IPS DF 6.9 (cell line): Measurements from ENCODE around the gene GTF2H2.
"Not testable (repeated sequence)": the region's sequence is repeated elsewhere in the genome, so short reads cannot be mapped to it uniquely, and the experiment has no call there.

Experiments
- DNase-seq: peaks from one replicate; pipeline ENCODE4 v3.0.0-alpha.2; 2013; ENCODE audit warnings: low read depth, low spot score
- H3K27ac ChIP-seq: one replicate; pipeline ENCODE4 v1.5.1; 2013; ENCODE audit warnings: low read length, control low read depth
- H3K27me3 ChIP-seq: 2 replicates; pipeline ENCODE4 v1.6.1; 2013; ENCODE audit warnings: mild to moderate bottlenecking, low read length; ENCODE audit not compliant: control insufficient read depth, insufficient read depth
- H3K36me3 ChIP-seq: 2 replicates; pipeline ENCODE4 v1.6.1; 2013; ENCODE audit warnings: low read length; ENCODE audit not compliant: control insufficient read depth, insufficient read depth
- H3K4me1 ChIP-seq: 2 replicates; pipeline ENCODE4 v1.6.1; 2013; ENCODE audit warnings: low read length; ENCODE audit not compliant: control insufficient read depth, insufficient read depth
- H3K4me3 ChIP-seq: 2 replicates; pipeline ENCODE4 v1.5.1; 2013; ENCODE audit warnings: mild to moderate bottlenecking, low read length
- H3K9me3 ChIP-seq: 2 replicates; pipeline ENCODE4 v1.6.1; 2013; ENCODE audit warnings: low read length, inconsistent platforms; ENCODE audit not compliant: control insufficient read depth, insufficient read depth
- WGBS: extraction: QIAGEN DNeasy Blood & Tissue Kit; methylation state at CpG from one replicate; pipeline ENCODE4 v1.1.7; 2013; ENCODE audit warnings: mixed read lengths, missing lambda C conversion rate; ENCODE audit not compliant: insufficient read length, insufficient coverage; 5-methylcytosine and 5-hydroxymethylcytosine counted together

GTF2H2 gene

DNA sequence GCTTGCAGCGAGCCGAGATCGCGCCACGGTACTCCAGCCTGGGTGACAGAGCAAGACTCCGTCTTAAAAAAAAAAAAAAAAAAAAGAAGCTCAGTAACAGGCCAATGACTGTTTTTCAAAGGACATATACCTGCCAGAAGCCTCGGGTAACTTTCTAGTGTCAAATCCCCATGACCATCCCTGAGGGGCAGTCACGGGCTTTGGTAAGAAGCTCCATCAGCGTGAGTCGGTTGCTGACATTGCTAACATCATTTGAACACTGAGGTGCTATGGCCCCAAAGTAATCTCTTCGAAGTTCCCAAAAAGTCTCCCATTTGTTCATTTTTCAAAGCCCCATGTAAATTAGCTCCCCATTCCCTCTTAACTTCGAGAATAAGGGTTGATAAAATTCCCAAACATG is 53.9 kb downstream of the GTF2H2 start:
- no peak overlapping the region for H3K4me3 ChIP-seq
- H3K4me1 ChIP-seq = no peaks in the 10 kb centered on the region
- WGBS = no CpG with 5 or more reads among the region's 12 CpGs
- peak; percentile 9 for DNase-seq
- no peaks in the 10 kb centered on the region for H3K9me3 ChIP-seq
- no peak overlapping the region for H3K27ac ChIP-seq
- no peaks in the 10 kb centered on the region for H3K27me3 ChIP-seq
- H3K36me3 ChIP-seq = no peaks in the 10 kb centered on the region

DNA sequence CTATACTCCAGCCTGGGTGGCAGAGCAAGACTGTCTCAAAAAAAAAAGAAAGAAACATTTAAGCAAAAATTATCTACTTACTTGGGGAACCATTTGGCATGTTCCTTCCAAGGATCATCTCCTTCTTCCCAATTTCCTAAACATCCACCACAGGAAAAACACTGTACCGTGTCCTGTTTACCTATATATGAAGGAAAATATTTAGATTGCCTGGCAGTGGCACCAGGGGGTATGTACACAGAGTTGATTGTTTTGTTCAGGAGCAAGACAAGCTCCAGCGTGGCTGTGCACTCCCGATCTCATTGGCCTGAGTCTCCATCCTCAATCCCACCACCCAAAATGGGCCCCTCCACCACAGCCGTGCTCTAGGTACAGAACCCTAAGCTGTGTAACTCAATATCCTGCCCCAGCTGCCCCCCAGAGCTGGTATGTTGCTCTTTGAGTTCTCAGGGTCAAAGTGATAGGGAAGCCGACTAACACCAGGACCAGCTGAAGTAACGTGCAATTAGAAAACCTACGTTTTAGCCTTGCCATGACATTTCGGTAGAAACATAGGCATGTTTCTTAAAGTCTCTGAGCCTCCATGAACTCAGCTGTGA is 56.2 kb downstream of the GTF2H2 start:
- Histone ChIP-seq H3K27me3 (no peaks in the 10 kb centered on the region), H3K27ac (no peak overlapping the region), H3K4me3 (no peak overlapping the region), H3K4me1 (no peaks in the 10 kb centered on the region), H3K36me3 (no peaks in the 10 kb centered on the region), H3K9me3 (no peaks in the 10 kb centered on the region)
- WGBS = no CpG with 5 or more reads among the region's 8 CpGs
- no peak for DNase-seq

DNA sequence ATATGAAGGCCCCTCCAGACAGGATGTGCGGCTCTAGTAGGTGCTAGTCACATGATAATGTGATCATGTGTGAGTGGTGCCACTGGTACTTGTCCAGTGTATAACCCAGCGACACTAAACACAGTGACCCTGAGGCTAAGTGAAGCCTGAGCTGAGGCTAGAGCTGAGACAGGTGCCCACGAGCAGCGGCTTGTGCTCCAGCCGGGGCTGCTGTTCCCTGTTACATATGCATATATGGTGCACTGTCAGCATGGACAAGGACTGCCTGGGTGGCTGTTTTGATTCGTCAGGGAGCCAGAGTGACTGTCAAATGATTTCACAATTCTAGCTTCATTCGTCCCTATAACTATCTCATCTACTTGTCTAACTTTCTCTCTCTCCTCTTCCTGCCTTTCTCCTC is 60.5 kb downstream of the GTF2H2 start:
- no CpG with 5 or more reads among the region's 7 CpGs for WGBS
- H3K4me3 ChIP-seq, H3K36me3 ChIP-seq, H3K27me3 ChIP-seq, H3K4me1 ChIP-seq, H3K27ac ChIP-seq, DNase-seq, H3K9me3 ChIP-seq: not testable (repeated sequence)
